ENCODE measurements around the gene FMO4.

DNA sequence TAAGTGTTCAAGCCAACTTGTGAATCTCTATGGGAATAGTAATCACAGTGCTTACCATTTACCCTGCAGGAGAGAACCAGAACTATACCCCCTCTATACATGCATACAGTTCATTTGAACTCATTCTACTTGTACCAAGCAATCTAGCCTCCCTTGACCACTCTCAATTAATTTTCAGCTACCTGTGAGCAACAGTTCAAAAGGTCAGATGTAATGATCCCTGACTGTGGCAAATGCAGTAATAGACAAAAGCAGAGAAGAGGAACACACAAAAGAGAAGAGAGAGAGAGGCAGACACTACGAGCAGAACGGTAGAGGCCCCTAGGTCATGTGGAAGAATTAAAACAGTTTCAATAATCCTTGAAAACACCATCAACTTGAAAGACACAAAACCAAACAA, 52.8 kb downstream of the FMO4 start:
- no peak for TF ChIP-seq EZH2 (IDR thresholded peaks at IDR 0.05)
- TF ChIP-seq POLR2AphosphoS5 (IDR thresholded peaks at IDR 0.05; ENCODE audit: borderline replicate concordance, low read depth, low read length) = no peak
